ENCODE results near the gene HNRNPC. TPM values are rescaled to one million over a fixed set of nuclear protein-coding genes. Genes with fewer than 3 reads are reported as not detected.

The HNRNPC gene
- total RNA-seq, 4 donors from 2014 or later: 260 to 396 (median 292) TPM

GRCh38 chr14:21202463-21203358, 66.5 kb downstream of the HNRNPC start:
- Histone ChIP-seq H3K4me1 (peaks cover 0 to 4% (median 0%) of the 10 kb centered on the region in 4 donors), H3K4me3 (no peak overlapping the region), H3K27ac (replicated peaks in 1 of 4) (no peak overlapping the region), H3K27me3 (no peaks in the 10 kb centered on the region), H3K36me3 (peaks cover 0 to 37% (median 15%) of the 10 kb centered on the region in 4 donors), H3K9me3 (no peaks in the 10 kb centered on the region)
- 97% methylated on average over 4 of the region's 4 CpGs for WGBS
- intact Hi-C loops (cut with DNase I): no loop called here
- no peak for TF ChIP-seq POLR2AphosphoS5 (IDR thresholded peaks at IDR 0.05)
- TF ChIP-seq EP300 (IDR thresholded peaks at IDR 0.05): no peak
- no peak for TF ChIP-seq POLR2A (IDR thresholded peaks at IDR 0.05; ENCODE audit: low read depth)
- no peak for TF ChIP-seq CTCF (IDR thresholded peaks at IDR 0.05)
- no peak for DNase-seq (ENCODE audit: extremely low spot score)

- H3K27me3 ChIP-seq: no peaks in the 10 kb centered on the region
- TF ChIP-seq POLR2A (IDR thresholded peaks at IDR 0.05; ENCODE audit: low read depth) (no peak), EP300 (IDR thresholded peaks at IDR 0.05) (no peak), CTCF (IDR thresholded peaks at IDR 0.05) (no peak), POLR2AphosphoS5 (IDR thresholded peaks at IDR 0.05) (no peak)
- H3K9me3 ChIP-seq: peaks cover 0 to 6% (median 2%) of the 10 kb centered on the region in 4 donors
- no peak for DNase-seq (ENCODE audit: extremely low spot score)
- no peak overlapping the region for H3K4me3 ChIP-seq
- peaks cover 0 to 4% (median 0%) of the 10 kb centered on the region in 4 donors for H3K4me1 ChIP-seq
- H3K36me3 ChIP-seq: peaks cover 0 to 29% (median 8%) of the 10 kb centered on the region in 4 donors
- intact Hi-C loops (cut with DNase I): no loop called here
- 81% methylated on average over 12 of the region's 12 CpGs for whole genome bisulfite sequencing
- H3K27ac ChIP-seq (replicated peaks in 1 of 4): no peak overlapping the region
Observed at GRCh38 chr14:21201732-21202462, 67.3 kb downstream of the HNRNPC start.

- Histone ChIP-seq H3K9me3 (peaks cover 0 to 7% (median 3%) of the 10 kb centered on the region in 4 donors), H3K4me3 (no peak overlapping the region), H3K27me3 (no peaks in the 10 kb centered on the region), H3K27ac (replicated peaks in 1 of 4) (no peak overlapping the region), H3K36me3 (peaks cover 0 to 19% (median 6%) of the 10 kb centered on the region in 4 donors), H3K4me1 (no peaks in the 10 kb centered on the region)
- intact Hi-C loops (cut with DNase I): no loop called here
- DNase-seq (ENCODE audit: extremely low spot score): no peak
- 85% methylated on average over 5 of the region's 5 CpGs for WGBS
- TF ChIP-seq CTCF (IDR thresholded peaks at IDR 0.05) (no peak), POLR2AphosphoS5 (IDR thresholded peaks at IDR 0.05) (no peak), EP300 (IDR thresholded peaks at IDR 0.05) (no peak), POLR2A (IDR thresholded peaks at IDR 0.05; ENCODE audit: low read depth) (no peak)
Observed at GRCh38 chr14:21200752-21201461, 68.3 kb downstream of the HNRNPC start.

GRCh38 chr14:21199611-21200560, 69.4 kb downstream of the HNRNPC start:
- DNase-seq (ENCODE audit: extremely low spot score): no peak
- no peaks in the 10 kb centered on the region for H3K4me1 ChIP-seq
- intact Hi-C loops (cut with DNase I): no loop called here
- H3K4me3 ChIP-seq: no peak overlapping the region
- no peaks in the 10 kb centered on the region for H3K27me3 ChIP-seq
- peaks cover 0 to 7% (median 3%) of the 10 kb centered on the region in 4 donors for H3K9me3 ChIP-seq
- H3K36me3 ChIP-seq: peaks cover 0 to 10% (median 3%) of the 10 kb centered on the region in 4 donors
- WGBS: 79% methylated on average over 3 of the region's 3 CpGs
- TF ChIP-seq POLR2AphosphoS5 (IDR thresholded peaks at IDR 0.05): no peak
- no peak for TF ChIP-seq CTCF (IDR thresholded peaks at IDR 0.05)
- TF ChIP-seq POLR2A (IDR thresholded peaks at IDR 0.05; ENCODE audit: low read depth): no peak
- TF ChIP-seq EP300 (IDR thresholded peaks at IDR 0.05): no peak
- no peak overlapping the region for H3K27ac ChIP-seq (replicated peaks in 1 of 4)

Measured in esophagus muscularis mucosa (tissue), 4 donors.